Muscle layer of duodenum (tissue), 2 donors: ENCODE results near the gene USP16.
A peak's percentile ranks its signal among the peaks of the same experiment; 100 is the strongest.

Experiments used
- H3K27ac ChIP-seq: one replicate; pipeline ENCODE4 v1.7.0; 2013; ENCODE audit warnings: mild to moderate bottlenecking, low read length
- H3K27me3 ChIP-seq: one replicate; pipeline ENCODE4 v1.7.0; 2013; ENCODE audit warnings: low read depth, mild to moderate bottlenecking, control low read depth, low read length
- H3K36me3 ChIP-seq, 2 donors: one replicate each; pipeline ENCODE4 v1.7.0; 2013; ENCODE audit warnings: low read length in 2 of 2, control low read depth in 1 of 2, mild to moderate bottlenecking in 1 of 2; ENCODE audit not compliant: insufficient read depth in 2 of 2, control insufficient read depth in 1 of 2
- H3K4me1 ChIP-seq, 2 donors: one replicate each; pipeline ENCODE4 v1.7.0; 2013; ENCODE audit warnings: low read length in 2 of 2, mild to moderate bottlenecking in 2 of 2, control low read depth in 1 of 2, moderate library complexity in 1 of 2; ENCODE audit not compliant: insufficient read depth in 2 of 2, control insufficient read depth in 1 of 2
- H3K4me3 ChIP-seq, 2 donors: one replicate each; pipeline ENCODE4 v1.7.0; 2013; ENCODE audit warnings: low read length in 2 of 2, low read depth in 1 of 2, mild to moderate bottlenecking in 1 of 2
- H3K9me3 ChIP-seq, 2 donors: one replicate each; pipeline ENCODE4 v1.7.0; 2013; ENCODE audit warnings: low read length in 2 of 2, control low read depth in 1 of 2, mild to moderate bottlenecking in 1 of 2; ENCODE audit not compliant: control insufficient read depth in 1 of 2
- donor health status: healthy.

The USP16 gene

GRCh38 chr21:29033871-29034270, 9.4 kb downstream of the USP16 start:
- Histone ChIP-seq H3K4me3 (no peak overlapping the region), H3K9me3 (no peaks in the 10 kb centered on the region), H3K4me1 (peaks cover 0 to 5% of the 10 kb centered on the region in 2 donors), H3K36me3 (peaks cover 48 to 79% of the 10 kb centered on the region in 2 donors), H3K27me3 (no peaks in the 10 kb centered on the region), H3K27ac (no peak overlapping the region)

- Histone ChIP-seq H3K9me3 (no peaks in the 10 kb centered on the region), H3K4me1 (peaks cover 0 to 5% of the 10 kb centered on the region in 2 donors), H3K4me3 (no peak overlapping the region), H3K27me3 (no peaks in the 10 kb centered on the region), H3K36me3 (peaks cover 54 to 78% of the 10 kb centered on the region in 2 donors), H3K27ac (no peak overlapping the region)
Observed at GRCh38 chr21:29034678-29035077, 10.2 kb downstream of the USP16 start.

GRCh38 chr21:29052224-29052623, 27.8 kb downstream of the USP16 start:
- Histone ChIP-seq H3K9me3 (no peaks in the 10 kb centered on the region), H3K4me3 (no peak overlapping the region), H3K36me3 (peaks cover 65 to 82% of the 10 kb centered on the region in 2 donors), H3K4me1 (no peaks in the 10 kb centered on the region), H3K27me3 (no peaks in the 10 kb centered on the region), H3K27ac (no peak overlapping the region)

- no peaks in the 10 kb centered on the region for H3K27me3 ChIP-seq
- no peaks in the 10 kb centered on the region for H3K4me1 ChIP-seq
- no peak overlapping the region for H3K4me3 ChIP-seq
- H3K36me3 ChIP-seq = peaks cover 61 to 83% of the 10 kb centered on the region in 2 donors
- no peaks in the 10 kb centered on the region for H3K9me3 ChIP-seq
- H3K27ac ChIP-seq = no peak overlapping the region
Observed at GRCh38 chr21:29053011-29053553, 28.6 kb downstream of the USP16 start.

GRCh38 chr21:29053656-29054055, 29.2 kb downstream of the USP16 start:
- H3K4me1 ChIP-seq = no peaks in the 10 kb centered on the region
- H3K27ac ChIP-seq = no peak overlapping the region
- H3K36me3 ChIP-seq = peaks cover 57 to 84% of the 10 kb centered on the region in 2 donors
- H3K9me3 ChIP-seq = no peaks in the 10 kb centered on the region
- H3K27me3 ChIP-seq = no peaks in the 10 kb centered on the region
- no peak overlapping the region for H3K4me3 ChIP-seq

GRCh38 chr21:29055080-29055479, 30.6 kb downstream of the USP16 start:
- Histone ChIP-seq H3K36me3 (peaks cover 58 to 82% of the 10 kb centered on the region in 2 donors), H3K9me3 (no peaks in the 10 kb centered on the region), H3K4me3 (no peak overlapping the region), H3K27me3 (no peaks in the 10 kb centered on the region), H3K27ac (no peak overlapping the region), H3K4me1 (no peaks in the 10 kb centered on the region)

GRCh38 chr21:29056005-29056404, 31.5 kb downstream of the USP16 start:
- Histone ChIP-seq H3K4me1 (no peaks in the 10 kb centered on the region), H3K27ac (no peak overlapping the region), H3K36me3 (peaks cover 55 to 81% of the 10 kb centered on the region in 2 donors), H3K27me3 (no peaks in the 10 kb centered on the region), H3K4me3 (no peak overlapping the region), H3K9me3 (no peaks in the 10 kb centered on the region)

GRCh38 chr21:29056538-29057050, 32.1 kb downstream of the USP16 start:
- Histone ChIP-seq H3K27me3 (no peaks in the 10 kb centered on the region), H3K36me3 (peaks cover 60 to 81% of the 10 kb centered on the region in 2 donors), H3K27ac (no peak overlapping the region), H3K4me3 (no peak overlapping the region), H3K4me1 (no peaks in the 10 kb centered on the region), H3K9me3 (no peaks in the 10 kb centered on the region)

GRCh38 chr21:29064850-29065481, 40.5 kb downstream of the USP16 start:
- peaks cover 63 to 82% of the 10 kb centered on the region in 2 donors for H3K36me3 ChIP-seq
- no peak overlapping the region for H3K27ac ChIP-seq
- no peaks in the 10 kb centered on the region for H3K27me3 ChIP-seq
- H3K9me3 ChIP-seq = no peaks in the 10 kb centered on the region
- no peak overlapping the region for H3K4me3 ChIP-seq
- no peaks in the 10 kb centered on the region for H3K4me1 ChIP-seq

GRCh38 chr21:29072873-29073221, 48.4 kb downstream of the USP16 start:
- H3K4me1 ChIP-seq = peaks cover 12 to 18% of the 10 kb centered on the region in 2 donors
- no peaks in the 10 kb centered on the region for H3K27me3 ChIP-seq
- H3K9me3 ChIP-seq = no peaks in the 10 kb centered on the region
- peak overlapping the region; percentile 98 for H3K27ac ChIP-seq
- peaks cover 4 to 8% of the 10 kb centered on the region in 2 donors for H3K36me3 ChIP-seq
- H3K4me3 ChIP-seq = peak overlapping the region; percentile 82 to 95

- H3K27me3 ChIP-seq = no peaks in the 10 kb centered on the region
- H3K36me3 ChIP-seq = peaks cover 3 to 5% of the 10 kb centered on the region in 2 donors
- no peaks in the 10 kb centered on the region for H3K9me3 ChIP-seq
- peaks cover 12 to 20% of the 10 kb centered on the region in 2 donors for H3K4me1 ChIP-seq
- peak within 1 kb of the TSS; percentile 98 for H3K27ac ChIP-seq
- H3K4me3 ChIP-seq = peak within 1 kb of the TSS; percentile 82 to 95
Observed at GRCh38 chr21:29073222-29074006, 48.9 kb downstream of the USP16 start, which contains the start of gene CCT8. CCT8 (minus strand) TSS chr21:29073648; CDS start chr21:29073590, 58 bp downstream.
